Activated CD4-positive, alpha-beta T cell treated with anti-CD3 and anti-CD28 coated beads, Interleukin-10, Interleukin-2, amounts not matched to agents 100 ng/mL and 50 ng/mL, durations not matched to agents 16 hours and 8 hours (primary cell): ENCODE results near the gene SUSD3.
"Not testable (repeated sequence)": the region's sequence is repeated elsewhere in the genome, so short reads cannot be mapped to it uniquely, and the experiment has no call there.

ENCODE experiments used
- DNase-seq: peaks from one replicate; pipeline ENCODE4 v3.0.0-alpha.2; 2020

The SUSD3 gene

DNA sequence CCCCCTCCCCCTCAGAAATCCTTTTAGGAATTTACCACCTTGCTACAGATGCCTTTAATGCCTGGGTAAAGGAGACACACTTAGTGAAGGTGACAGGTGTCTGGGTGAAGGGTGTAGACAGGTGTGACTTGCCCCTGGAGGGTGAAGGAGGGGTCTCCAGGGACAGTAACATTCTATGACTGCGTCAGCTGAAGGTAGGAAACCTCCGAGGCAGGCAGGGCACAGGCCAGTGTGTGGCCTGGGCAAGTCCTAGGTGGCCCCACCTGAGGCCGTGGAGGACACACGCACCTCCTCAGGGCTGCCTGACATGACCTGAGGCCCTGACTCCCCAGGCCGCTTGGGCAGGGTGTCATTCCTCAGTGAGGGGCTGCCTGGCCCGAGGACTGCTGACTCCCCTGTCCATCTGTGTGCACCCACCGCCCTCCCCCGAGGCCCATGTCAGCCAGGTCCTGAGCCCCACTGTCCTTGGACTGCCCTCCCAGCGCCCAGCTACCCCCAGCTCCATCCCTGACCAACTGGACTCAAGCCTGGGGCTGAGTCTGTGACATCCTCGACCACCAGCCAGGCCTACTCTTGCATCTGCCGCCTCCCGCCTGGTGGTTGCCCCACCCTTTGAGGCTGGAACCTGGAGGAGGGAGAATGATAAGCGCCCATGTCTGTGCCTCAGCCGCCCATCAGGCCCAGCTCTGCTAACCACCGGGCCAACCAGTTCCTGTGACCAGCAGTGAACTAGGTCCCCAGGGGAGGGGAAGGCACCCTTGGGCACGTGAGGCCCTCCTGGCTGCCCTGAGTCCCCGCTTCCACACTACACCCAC, 55.9 kb downstream of the SUSD3 start:
- DNase-seq, result no peak

GRCh38 chr9:93114984-93115335, 56.5 kb downstream of the SUSD3 start:
- no peak for DNase-seq

DNA sequence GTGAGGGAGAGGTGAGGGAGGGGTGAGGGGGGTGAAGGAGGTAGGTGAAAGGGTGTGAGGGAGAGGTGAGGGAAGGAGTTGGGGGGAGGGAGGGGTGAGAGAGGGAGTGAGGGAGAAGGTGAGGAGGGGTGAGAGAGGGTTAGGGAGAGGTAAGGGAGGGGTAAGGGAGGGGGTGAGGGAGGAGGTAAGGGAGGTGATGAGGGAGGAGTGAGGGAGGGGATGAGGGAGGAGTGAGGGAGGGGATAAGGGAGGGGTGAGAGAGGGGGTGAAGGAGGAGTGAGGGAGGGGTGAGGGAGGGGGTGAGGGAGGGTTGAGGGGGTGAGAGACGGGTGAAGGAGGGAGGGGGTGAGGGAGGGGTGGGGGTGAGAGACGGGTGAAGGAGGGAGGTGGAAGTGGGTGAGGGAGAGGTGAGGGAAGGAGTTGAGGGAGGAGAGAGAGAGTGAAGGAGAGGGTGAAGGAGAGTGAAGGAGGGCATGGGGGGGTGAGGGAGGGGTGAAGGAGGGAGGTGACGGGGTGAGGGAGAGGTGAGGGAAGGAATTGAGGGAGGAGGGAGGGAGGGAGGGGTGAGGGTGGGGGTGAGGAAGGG, 57.1 kb downstream of the SUSD3 start:
- no peak for DNase-seq

DNA sequence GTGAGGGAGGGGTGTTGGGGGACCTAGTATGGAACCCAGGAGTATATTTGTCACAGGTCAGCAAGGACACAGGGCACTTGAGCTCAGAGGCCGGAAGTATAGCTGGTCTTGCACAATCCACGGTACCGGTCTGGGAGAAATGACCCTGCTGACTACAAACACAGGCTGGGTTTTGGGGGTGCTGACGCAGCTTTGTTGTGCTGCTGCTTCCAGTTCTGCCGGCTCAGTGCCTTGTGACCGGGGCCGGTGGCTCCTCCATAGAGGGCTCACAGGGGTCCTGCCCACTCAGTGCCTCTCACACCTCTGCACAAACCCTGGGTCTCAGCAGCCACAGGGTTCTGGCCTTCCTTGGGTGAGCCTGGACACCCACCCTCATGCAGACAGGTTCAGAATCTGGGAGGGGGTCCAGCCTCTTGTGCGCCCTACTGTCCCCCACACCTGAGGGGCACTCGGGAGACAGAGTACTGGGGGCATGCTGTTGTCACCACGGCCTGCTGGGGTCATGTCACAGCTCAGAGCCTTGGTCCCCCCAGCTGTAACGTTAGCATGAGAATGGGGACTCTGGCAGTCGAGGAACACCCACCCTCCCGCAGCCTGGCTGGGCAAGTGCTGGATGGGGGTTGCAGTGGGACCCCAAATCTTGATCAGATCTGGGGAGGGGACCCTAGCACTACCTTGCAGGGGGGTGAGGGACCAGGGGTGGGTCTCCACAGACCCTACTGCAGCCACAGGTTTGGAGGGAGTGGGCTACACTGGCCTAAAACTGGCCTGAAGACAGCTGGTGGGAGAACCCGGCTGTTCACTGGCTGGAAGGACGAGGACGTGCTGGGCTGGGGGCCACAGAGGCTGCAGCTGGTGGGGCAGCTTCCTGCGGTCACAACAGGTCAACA, 57.8 kb downstream of the SUSD3 start:
- DNase-seq, result no peak

DNA sequence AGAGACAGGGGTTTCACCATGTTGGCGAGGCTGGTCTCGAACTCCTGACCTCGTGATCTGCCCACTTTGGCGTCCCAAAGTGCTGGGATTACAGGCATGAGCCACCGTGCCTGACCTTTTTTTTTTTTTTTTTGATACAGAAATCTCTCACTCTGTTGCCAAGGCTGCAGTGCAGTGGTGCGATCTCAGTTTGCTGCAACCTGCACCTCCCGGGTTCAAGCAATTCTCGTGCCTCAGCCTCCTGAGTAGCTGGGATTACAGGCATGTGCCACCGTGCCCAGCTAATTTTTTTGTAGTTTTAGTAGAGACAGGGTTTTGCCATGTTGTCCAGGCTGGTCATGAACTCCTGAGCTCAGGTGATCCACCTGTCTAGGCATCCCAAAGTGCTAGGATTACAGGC, 59.0 kb downstream of the SUSD3 start:
- not testable (repeated sequence) for DNase-seq

GRCh38 chr9:93117924-93118862, 59.7 kb downstream of the SUSD3 start:
- no peak for DNase-seq

DNA sequence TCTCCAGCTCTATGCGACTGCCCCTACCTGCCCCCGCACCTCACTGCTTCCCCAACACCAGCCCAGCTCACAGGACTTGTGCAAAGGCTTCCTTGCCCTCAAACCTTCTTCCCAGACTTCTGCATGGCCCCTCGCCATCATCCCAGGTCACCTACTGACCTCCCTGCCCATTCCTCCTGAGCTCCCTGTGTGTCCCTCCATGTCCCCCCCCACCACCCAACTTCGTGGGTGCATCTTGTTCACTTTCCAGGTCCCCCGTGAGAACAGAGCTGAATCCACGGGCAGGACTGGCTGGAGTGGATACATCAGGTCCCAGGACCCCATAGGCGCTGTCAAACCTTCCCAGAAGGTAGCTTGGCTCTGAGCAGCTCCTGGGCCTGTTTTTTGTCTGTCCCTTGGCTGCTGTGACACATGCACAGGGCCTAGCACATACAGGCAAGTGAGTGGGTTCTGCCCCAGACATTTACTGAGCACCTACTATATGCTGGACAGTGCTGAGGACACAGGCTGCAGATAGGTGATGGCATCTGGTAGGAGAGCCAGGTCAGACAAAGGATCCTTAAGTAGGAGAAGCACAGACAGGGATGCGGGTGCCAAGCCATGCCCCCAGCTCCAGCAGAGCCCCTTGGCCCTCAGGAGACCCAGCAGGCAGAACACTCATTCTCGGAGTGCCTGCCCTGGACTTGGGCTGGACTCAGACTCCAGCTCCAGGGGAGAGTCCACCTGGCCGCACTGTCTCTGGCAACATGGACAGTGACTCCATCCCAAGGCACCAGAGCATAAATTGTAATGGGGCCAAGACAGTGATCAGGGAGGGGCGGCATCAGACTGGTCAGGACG, 60.6 kb downstream of the SUSD3 start:
- no peak for DNase-seq

- DNase-seq, result no peak
Measured at GRCh38 chr9:93119703-93119952, 61.1 kb downstream of the SUSD3 start.

GRCh38 chr9:93119953-93120845, 61.7 kb downstream of the SUSD3 start:
- DNase-seq, result peak; percentile 65

GRCh38 chr9:93120846-93121315, 62.4 kb downstream of the SUSD3 start:
- DNase-seq, result no peak

DNA sequence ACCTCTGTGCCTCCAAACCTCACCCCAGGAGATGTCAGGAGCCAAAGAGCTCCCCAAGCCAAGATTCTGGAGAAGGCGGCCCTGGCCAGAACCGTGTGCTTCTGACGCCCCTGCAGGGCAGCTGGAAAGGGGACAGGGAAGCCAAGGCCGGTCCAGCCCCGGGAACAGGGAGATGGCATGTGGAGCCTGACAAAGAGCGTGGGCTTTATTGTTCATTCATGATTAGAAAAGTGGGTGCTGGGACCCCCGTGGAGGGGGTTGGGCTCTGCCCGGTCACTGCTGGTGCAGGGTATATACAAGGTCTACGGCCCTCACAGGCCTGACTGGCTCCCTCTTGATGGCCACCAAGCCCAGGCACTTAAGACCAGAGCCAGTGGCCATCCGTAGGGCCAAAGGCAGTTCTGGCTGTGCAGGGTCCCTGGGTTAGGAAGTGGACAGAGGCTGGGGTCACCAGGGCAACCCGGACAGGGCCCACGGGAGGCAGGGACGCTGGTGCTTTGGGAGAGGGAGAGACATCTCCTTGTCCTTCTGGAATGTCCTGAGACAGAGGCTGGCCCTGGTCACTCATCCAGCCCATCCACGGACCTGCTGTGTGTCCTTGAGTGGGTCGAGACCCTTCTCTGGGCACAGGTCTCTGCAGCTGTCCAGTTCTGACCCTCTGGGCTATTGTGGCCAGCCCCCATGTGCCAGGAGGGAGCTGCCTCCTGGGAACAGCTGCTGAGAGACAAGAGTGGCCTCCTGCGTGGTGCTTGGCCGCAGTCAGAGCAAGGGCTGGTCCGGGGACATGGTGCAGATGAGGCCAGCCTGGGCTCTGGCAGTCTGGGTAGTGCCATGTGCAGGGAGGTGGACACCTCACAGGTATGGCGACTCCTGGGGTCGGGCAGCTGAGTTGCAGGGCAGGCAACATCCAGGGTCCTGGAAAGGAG, 63.1 kb downstream of the SUSD3 start:
- DNase-seq, result no peak

DNA sequence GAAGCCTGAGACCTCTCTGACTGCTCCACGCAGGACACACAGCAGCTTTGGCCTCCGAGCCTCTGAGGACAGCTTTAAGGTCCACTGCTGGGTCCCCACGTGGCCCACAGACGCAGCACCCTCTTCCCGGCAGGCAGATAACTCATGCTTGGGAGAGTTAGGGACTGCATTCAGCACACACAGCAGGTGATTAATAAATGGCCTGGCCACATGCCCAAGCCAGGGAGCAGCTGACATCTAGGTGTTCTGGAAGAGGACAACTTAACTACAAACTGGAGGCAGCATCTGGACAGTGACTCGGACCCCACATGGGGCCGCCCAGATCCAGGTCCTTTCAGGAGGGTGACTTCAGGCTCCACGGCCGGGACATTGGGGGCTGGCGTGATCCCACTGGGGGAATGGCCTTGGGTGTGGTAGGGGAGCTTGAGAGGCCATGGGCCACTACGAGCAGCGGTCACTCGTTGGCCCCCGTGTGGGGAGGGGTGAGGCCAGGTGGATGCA, 64.3 kb downstream of the SUSD3 start:
- DNase-seq, result no peak

DNA sequence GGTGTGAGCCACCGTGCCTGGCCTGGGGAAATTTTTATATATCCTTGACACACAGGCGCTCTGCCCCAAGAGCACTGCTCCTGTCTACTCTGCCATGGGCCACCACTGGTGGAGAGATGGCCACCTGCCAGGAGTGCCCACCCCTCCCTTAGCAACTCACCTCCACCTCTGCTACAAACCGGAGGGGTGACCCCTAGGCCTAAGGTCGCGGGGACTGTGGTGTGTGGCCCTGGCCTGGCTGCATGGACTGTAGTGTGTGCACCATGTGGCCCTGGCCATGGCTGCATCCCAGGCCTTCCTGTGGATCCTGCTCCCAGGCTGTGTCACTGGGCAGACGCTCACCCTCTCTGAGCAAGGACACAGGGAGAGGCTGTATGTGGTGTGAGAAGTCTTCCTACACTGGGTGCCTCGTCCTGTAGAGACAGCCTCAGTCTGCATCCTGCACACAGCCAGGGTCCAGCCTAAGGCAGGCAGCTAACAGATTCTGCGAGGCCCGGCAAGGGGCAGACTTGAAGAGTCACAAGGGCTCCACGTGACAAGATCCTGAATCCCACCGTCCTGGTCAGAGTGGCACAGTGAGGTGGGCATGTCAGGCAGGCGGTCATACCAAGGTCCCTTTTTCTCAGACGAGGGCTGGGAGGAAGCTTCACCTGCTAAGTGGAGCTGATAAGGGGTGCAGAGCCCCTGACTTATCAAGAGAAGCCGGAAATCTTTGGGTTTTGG, 65.2 kb downstream of the SUSD3 start:
- DNase-seq, result no peak

- DNase-seq, result no peak
Measured at GRCh38 chr9:93124793-93125192, 66.3 kb downstream of the SUSD3 start.

DNA sequence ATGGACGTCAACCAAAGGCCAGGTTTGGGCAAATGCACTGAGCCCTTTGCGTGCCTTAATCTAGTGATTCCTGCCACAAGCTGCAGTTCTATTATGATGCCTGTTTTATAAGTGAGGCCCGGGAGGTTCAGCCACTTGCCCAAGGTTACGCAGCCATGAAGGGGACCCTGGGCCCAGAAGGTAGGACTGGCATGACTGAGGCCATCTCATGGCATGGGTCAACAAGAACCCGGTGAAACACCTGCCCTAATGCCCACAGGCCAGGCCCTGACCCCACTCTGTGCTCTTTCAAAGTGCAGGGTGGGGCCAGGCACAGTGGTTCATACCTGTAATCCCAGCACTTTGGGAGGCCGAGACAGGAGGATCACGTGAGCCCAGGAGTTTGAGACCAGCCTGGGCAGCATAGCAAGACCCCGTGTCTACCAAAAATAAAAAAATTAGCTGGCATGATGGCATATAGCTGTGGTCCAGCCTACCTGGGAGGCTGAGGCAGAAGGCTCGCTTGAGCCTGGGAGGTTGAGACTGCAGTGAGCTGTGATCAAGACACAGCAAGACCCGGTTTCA, 66.9 kb downstream of the SUSD3 start:
- no peak for DNase-seq

DNA sequence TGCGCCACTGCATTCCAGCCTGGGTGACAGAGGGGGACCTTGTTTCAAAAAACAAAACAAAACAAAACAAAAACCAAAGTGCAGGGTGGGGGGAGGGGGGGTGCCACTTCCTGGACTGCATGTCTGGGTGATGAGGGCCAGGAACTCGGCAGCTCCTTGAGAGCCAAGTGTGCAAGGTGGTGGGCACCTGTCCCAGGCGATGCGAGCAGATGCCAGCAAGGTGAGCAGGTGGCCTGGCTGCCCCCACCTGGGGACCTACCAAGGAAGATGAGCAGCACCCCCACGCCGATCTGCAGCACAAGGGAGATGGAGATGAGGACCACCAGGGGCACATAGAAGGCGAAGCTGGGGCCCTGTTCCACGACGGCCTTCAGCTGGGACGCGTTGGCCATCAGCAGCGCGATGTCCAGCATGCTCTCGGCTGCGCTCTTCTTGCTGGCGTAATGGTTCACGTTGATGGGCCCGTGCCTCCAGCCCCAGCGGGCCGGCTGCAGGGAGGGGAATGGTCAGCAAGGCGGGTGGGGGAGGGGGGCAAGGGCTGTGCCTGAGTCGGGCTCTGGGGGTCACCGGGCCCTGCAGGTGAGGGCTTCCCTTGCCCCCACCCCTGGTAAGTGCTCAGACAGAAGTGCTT, 67.8 kb downstream of the SUSD3 start:
- no peak for DNase-seq

GRCh38 chr9:93126825-93127368, 68.4 kb downstream of the SUSD3 start:
- DNase-seq, result no peak
